GM12878 (cell line): ENCODE results near the gene MRAS. TPM values are rescaled to one million over a fixed set of nuclear protein-coding genes. Genes with fewer than 3 reads are reported as not detected.

Source experiments
- ATAC-seq: fragments of 200-7000 bp; cut with Tn5 transposase; 3 replicates; pipeline ENCODE4 v1.9.1; 2020; ENCODE audit warnings: mild to moderate bottlenecking, moderate library complexity
- BruUV-seq: library from RNA; stranded (reverse); fragments of 400-500 nt; replicated peaks from 2 replicates; lab custom pipeline; 2021; lab: Mats Ljungman, UMichigan
- CTCF ChIA-PET: fragments of 300-600 bp; sonication (Branson Sonifier 250); formaldehyde crosslinking; extraction: SDS; loops from one replicate; lab custom pipeline; 2021; ENCODE audit warnings: inconsistent platforms; lab: Yijun Ruan, JAX
- POLR2A ChIA-PET: fragments of 350-600 bp; formaldehyde crosslinking; extraction: SDS; loops from one replicate; lab custom pipeline; 2021; ENCODE audit warnings: inconsistent platforms; lab: Charles Lee
- RAD21 ChIA-PET: fragments of 300-600 bp; sonication (Branson Sonifier 250); formaldehyde crosslinking; loops from one replicate; lab custom pipeline; 2023; ENCODE audit warnings: antibody characterized with exemption; ENCODE audit not compliant: unreplicated experiment; lab: Charles Lee
- SMC1A ChIA-PET: fragments of 300-600 bp; sonication (Branson Sonifier 250); formaldehyde crosslinking; loops from one replicate; lab custom pipeline; 2023; ENCODE audit not compliant: unreplicated experiment, uncharacterized antibody; lab: Charles Lee
- DNase-seq: peaks from one replicate; pipeline ENCODE4 v3.0.0-alpha.2; 2011; ENCODE audit warnings: low read depth, low spot score
- FAIRE-seq: peaks from 3 replicates; lab custom pipeline; 2011; peaks lifted over from hg19 to GRCh38; lab: Jason Lieb, UNC
- H2AFZ ChIP-seq: 2 replicates; pipeline ENCODE4 v1.6.0; 2011; ENCODE audit warnings: low read depth, low read length, control low read depth; ENCODE audit not compliant: control insufficient read depth
- H3K27ac ChIP-seq: 2 replicates; pipeline ENCODE4 v1.5.1; 2011; ENCODE audit warnings: control low read depth; ENCODE audit not compliant: control insufficient read depth, insufficient read depth
- H3K27me3 ChIP-seq, 2 experiments: replicated peaks in 1 of 2; 2 replicates each; pipeline versions ENCODE4 v1.6.0 to v1.6.1; 2011; ENCODE audit warnings: low read length in 1 of 2; ENCODE audit not compliant: control insufficient read depth in 2 of 2, insufficient read depth in 2 of 2
- H3K36me3 ChIP-seq, 2 experiments: 2 replicates each; pipeline ENCODE4 v1.5.1; 2011; ENCODE audit warnings: low read length in 1 of 2; ENCODE audit not compliant: control insufficient read depth in 2 of 2, insufficient read depth in 2 of 2
- H3K4me1 ChIP-seq: 2 replicates; pipeline ENCODE4 v1.6.1; 2011; ENCODE audit warnings: mild to moderate bottlenecking, low read length, moderate library complexity, mixed read lengths; ENCODE audit not compliant: control insufficient read depth, insufficient read depth
- H3K4me2 ChIP-seq: 2 replicates; pipeline ENCODE4 v1.6.0; 2011; ENCODE audit warnings: control low read depth; ENCODE audit not compliant: control insufficient read depth, insufficient read depth
- H3K4me3 ChIP-seq: fragments of 200-600 bp; sonication (generic); 2 replicates; pipeline ENCODE4 v1.5.1; 2016
- H3K79me2 ChIP-seq: 2 replicates; pipeline ENCODE4 v1.6.0; 2011; ENCODE audit warnings: low read length; ENCODE audit not compliant: control insufficient read depth, insufficient read depth
- H3K9ac ChIP-seq: 2 replicates; pipeline ENCODE4 v1.8.0; 2011; ENCODE audit warnings: low read length, control low read depth, mixed read lengths; ENCODE audit not compliant: control insufficient read depth, insufficient read depth
- H3K9me3 ChIP-seq: replicated peaks from 3 replicates; pipeline ENCODE4 v1.5.1; 2011; ENCODE audit warnings: mild to moderate bottlenecking, low read length; ENCODE audit not compliant: control insufficient read depth, insufficient read depth
- H4K20me1 ChIP-seq: 2 replicates; pipeline ENCODE4 v1.6.0; 2011; ENCODE audit not compliant: control insufficient read depth, insufficient read depth
- CBX3 ChIP-seq: fragments of 200-600 bp; sonication (generic); IDR thresholded peaks from 2 replicates; pipeline ENCODE4 v1.6.1; 2016; ENCODE audit warnings: low read depth, borderline replicate concordance
- HCFC1 ChIP-seq: fragments of 150-350 bp; IDR thresholded peaks from 2 replicates; pipeline ENCODE4 v1.6.1; 2014; ENCODE audit warnings: low read length
- HDAC2 ChIP-seq: fragments of 200-600 bp; sonication (generic); IDR thresholded peaks from 2 replicates; pipeline ENCODE4 v1.6.1; 2017
- HDGF ChIP-seq: fragments of 450-650 bp; IDR thresholded peaks from 2 replicates; pipeline ENCODE4 v1.6.1; 2016; ENCODE audit warnings: antibody characterized with exemption
- IRF4 ChIP-seq: IDR thresholded peaks from 2 replicates; pipeline ENCODE4 v1.6.1; 2011; ENCODE audit warnings: low read depth, low read length
- KLF5 ChIP-seq: fragments of 450-650 bp; IDR thresholded peaks from 2 replicates; pipeline ENCODE4 v1.6.1; 2014; ENCODE audit warnings: mild to moderate bottlenecking; ENCODE audit not compliant: partially characterized antibody
- POLR2AphosphoS2 ChIP-seq: IDR thresholded peaks from 2 replicates; pipeline ENCODE4 v1.6.1; 2011; ENCODE audit warnings: low read depth, mild to moderate bottlenecking, low read length, improper control_type of control experiment, moderate library complexity
- RFX5 ChIP-seq: IDR thresholded peaks from 2 replicates; pipeline ENCODE4 v1.6.1; 2011; ENCODE audit warnings: low read depth, low read length, improper control_type of control experiment
- TBL1XR1 ChIP-seq: IDR thresholded peaks from 2 replicates; pipeline ENCODE4 v1.6.1; 2012; ENCODE audit warnings: low read depth, low read length, improper control_type of control experiment
- YY1 ChIP-seq: IDR thresholded peaks from 2 replicates; pipeline ENCODE4 v1.6.1; 2011; ENCODE audit warnings: low read depth, mild to moderate bottlenecking, low read length
- in situ Hi-C: fragments of 300-500 bp; cut with MboI; formaldehyde crosslinking; loops from 9 replicates; pipeline ENCODE4 v1.14.3; 2018; ENCODE audit warnings: mixed read lengths
- intact Hi-C: fragments of 100-400 bp; cut with micrococcal nuclease; formaldehyde crosslinking; loops from one replicate; pipeline ENCODE4 v1.14.2; 2022; ENCODE audit not compliant: unreplicated experiment
- polyA plus RNA-seq, 11 experiments: library from polyadenylated mRNA; depleted of rRNA in 4 of 11; unstranded in 6 of 11; stranded (reverse) in 5 of 11; fragments of >200 nt; fragmentation: Nextera tagmentation in 4 of 11; fragmentation: Illumina TruSeq in 1 of 11; extraction: Ambion mirVana in 4 of 11; extraction: Trizol in 1 of 11; gene quantifications; 1 replicate in 1 of 11; 2 replicates in 10 of 11; pipeline versions ENCODE4 v1.2.1 to v1.2.3, GENCODE V29; 2011 to 2016; ENCODE audit warnings: inconsistent platforms in 2 of 11, missing spikeins in 2 of 11, low read depth in 1 of 11
- total RNA-seq, 4 experiments: library from RNA; depleted of rRNA in 3 of 4; stranded (reverse); fragments of >200 nt in 3 of 4; fragmentation: Illumina TruSeq in 1 of 4; extraction: Trizol in 1 of 4; gene quantifications; 2 replicates each; pipeline versions ENCODE4 v1.2.1 to v1.2.3, GENCODE V29; 2013 to 2021
- TF ChIP-seq, protein P1 (sequence below): IDR thresholded peaks from 2 replicates; pipeline ENCODE4 v1.6.1; 2012; ENCODE audit warnings: improper control_type of control experiment, low read depth, low read length; ENCODE audit not compliant: insufficient replicate concordance

Gene MRAS
- total and polyA plus RNA-seq, 10 of the 15 experiments (the other 5 are each of a cell fraction or from before 2014, with no cell fraction given): 0.01 to 0.44 (median 0.17) TPM; not detected in 6

DNA sequence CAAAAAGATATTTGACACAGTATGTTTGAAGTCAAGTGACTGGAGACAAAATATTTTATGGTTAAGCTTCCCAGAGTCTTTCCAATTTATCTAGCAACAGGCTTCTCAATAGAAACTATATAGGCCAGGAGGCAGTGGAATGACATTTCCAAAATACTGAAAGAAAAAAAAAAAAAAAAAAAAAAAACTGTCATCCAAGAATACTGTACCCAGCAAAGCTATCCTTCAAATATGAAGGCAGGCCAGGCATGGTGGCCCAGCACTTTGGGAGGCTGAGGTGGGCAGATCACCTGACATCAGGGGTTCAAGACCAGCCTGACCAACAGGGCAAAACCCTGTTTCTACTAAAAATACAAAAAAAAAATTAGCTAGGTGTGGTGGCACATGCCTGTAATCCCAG is 39.6 kb upstream of the MRAS start:
- no peaks in the 10 kb centered on the region for H3K27me3 ChIP-seq
- no peaks in the 10 kb centered on the region; the same call in 2 of the 3 replicates for H3K9me3 ChIP-seq
- no peak overlapping the region for H3K4me3 ChIP-seq
- no peak overlapping the region for H3K9ac ChIP-seq
- no TSS peak for BruUV-seq
- TF ChIP-seq HDGF: no peak
- no peak for TF ChIP-seq HCFC1
- TF ChIP-seq CBX3: no peak
- TF ChIP-seq, protein P1, sequence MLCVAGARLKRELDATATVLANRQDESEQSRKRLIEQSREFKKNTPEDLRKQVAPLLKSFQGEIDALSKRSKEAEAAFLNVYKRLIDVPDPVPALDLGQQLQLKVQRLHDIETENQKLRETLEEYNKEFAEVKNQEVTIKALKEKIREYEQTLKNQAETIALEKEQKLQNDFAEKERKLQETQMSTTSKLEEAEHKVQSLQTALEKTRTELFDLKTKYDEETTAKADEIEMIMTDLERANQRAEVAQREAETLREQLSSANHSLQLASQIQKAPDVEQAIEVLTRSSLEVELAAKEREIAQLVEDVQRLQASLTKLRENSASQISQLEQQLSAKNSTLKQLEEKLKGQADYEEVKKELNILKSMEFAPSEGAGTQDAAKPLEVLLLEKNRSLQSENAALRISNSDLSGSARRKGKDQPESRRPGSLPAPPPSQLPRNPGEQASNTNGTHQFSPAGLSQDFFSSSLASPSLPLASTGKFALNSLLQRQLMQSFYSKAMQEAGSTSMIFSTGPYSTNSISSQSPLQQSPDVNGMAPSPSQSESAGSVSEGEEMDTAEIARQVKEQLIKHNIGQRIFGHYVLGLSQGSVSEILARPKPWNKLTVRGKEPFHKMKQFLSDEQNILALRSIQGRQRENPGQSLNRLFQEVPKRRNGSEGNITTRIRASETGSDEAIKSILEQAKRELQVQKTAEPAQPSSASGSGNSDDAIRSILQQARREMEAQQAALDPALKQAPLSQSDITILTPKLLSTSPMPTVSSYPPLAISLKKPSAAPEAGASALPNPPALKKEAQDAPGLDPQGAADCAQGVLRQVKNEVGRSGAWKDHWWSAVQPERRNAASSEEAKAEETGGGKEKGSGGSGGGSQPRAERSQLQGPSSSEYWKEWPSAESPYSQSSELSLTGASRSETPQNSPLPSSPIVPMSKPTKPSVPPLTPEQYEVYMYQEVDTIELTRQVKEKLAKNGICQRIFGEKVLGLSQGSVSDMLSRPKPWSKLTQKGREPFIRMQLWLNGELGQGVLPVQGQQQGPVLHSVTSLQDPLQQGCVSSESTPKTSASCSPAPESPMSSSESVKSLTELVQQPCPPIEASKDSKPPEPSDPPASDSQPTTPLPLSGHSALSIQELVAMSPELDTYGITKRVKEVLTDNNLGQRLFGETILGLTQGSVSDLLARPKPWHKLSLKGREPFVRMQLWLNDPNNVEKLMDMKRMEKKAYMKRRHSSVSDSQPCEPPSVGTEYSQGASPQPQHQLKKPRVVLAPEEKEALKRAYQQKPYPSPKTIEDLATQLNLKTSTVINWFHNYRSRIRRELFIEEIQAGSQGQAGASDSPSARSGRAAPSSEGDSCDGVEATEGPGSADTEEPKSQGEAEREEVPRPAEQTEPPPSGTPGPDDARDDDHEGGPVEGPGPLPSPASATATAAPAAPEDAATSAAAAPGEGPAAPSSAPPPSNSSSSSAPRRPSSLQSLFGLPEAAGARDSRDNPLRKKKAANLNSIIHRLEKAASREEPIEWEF: no peak
- no peak for TF ChIP-seq KLF5
- no peak for TF ChIP-seq YY1
- TF ChIP-seq POLR2AphosphoS2: no peak
- TF ChIP-seq HDAC2: no peak
- TF ChIP-seq RFX5: no peak
- no peak for TF ChIP-seq IRF4
- TF ChIP-seq TBL1XR1: no peak
- TF ChIP-seq, all 136 proteins: peak for 0
- FAIRE-seq: no peak
- ChIA-PET RAD21 (no interaction called here), POLR2A (no interaction called here), SMC1A (no interaction called here), CTCF (no interaction called here)
- in situ Hi-C loops (no loop called here), intact Hi-C loops (no loop called here)
- DNase-seq: no peak
- H4K20me1 ChIP-seq: no peaks in the 10 kb centered on the region
- no peaks in the 10 kb centered on the region for H3K79me2 ChIP-seq
- ATAC-seq: no peak
- H3K27ac ChIP-seq: no peak overlapping the region
- H3K36me3 ChIP-seq: no peaks in the 10 kb centered on the region
- H2AFZ ChIP-seq: no peak overlapping the region
- H3K4me2 ChIP-seq: no peak overlapping the region
- no peaks in the 10 kb centered on the region for H3K4me1 ChIP-seq
